Right atrium auricular region (tissue), 2 donors: Measurements from ENCODE around the gene CTTNBP2NL. TPM values are rescaled to one million over a fixed set of nuclear protein-coding genes. Genes with fewer than 3 reads are reported as not detected.

Experiments
- DNase-seq: peaks from one replicate; pipeline ENCODE4 v3.0.0-alpha.2; 2019; ENCODE audit warnings: low spot score
- H3K27ac ChIP-seq, 2 donors: fragments of 200-600 bp; sonication (generic); 1 replicate in 1 of 2; 2 replicates in 1 of 2; pipeline ENCODE4 v1.5.1; 2016 to 2019
- H3K27me3 ChIP-seq, 2 donors: fragments of 200-600 bp; sonication (generic); one replicate each; pipeline versions ENCODE4 v1.5.1 to v1.6.0; 2017 to 2019
- H3K36me3 ChIP-seq: fragments of 200-600 bp; sonication (generic); one replicate; pipeline ENCODE4 v1.5.1; 2016
- H3K4me1 ChIP-seq, 2 donors: fragments of 200-600 bp; sonication (generic); one replicate each; pipeline versions ENCODE4 v1.5.1 to v1.6.0; 2017 to 2019
- H3K4me3 ChIP-seq, 2 donors: fragments of 200-600 bp; sonication (generic); 1 replicate in 1 of 2; 2 replicates in 1 of 2; pipeline ENCODE4 v1.5.1; 2017 to 2019; ENCODE audit warnings: mild to moderate bottlenecking in 1 of 2, moderate library complexity in 1 of 2
- H3K9me3 ChIP-seq, 2 donors: fragments of 200-600 bp; sonication (generic); one replicate each; pipeline ENCODE4 v1.5.1; 2019
- microRNA-seq, 2 donors: library from miRNA; unstranded; fragments of <30 nt; microRNA quantifications; one replicate each; pipeline ENCODE4, GENCODE V29; 2016 to 2017; ENCODE audit warnings: borderline number of aligned reads in 2 of 2, borderline replicate concordance in 1 of 2
- total RNA-seq, 2 donors: library from RNA; depleted of rRNA; stranded (reverse); fragments of >200 nt; gene quantifications; one replicate each; pipeline ENCODE4 v1.1.0, GENCODE V29; 2016
- TF ChIP-seq, protein P1 (sequence below), 2 donors: fragments of 200-600 bp; sonication (generic); IDR thresholded peaks; one replicate each; pipeline ENCODE4 v1.5.1; 2019; ENCODE audit warnings: antibody characterized with exemption in 2 of 2

The CTTNBP2NL gene
- total RNA-seq, 2 donors from 2014 or later: 10.2 to 13.4 TPM

DNA sequence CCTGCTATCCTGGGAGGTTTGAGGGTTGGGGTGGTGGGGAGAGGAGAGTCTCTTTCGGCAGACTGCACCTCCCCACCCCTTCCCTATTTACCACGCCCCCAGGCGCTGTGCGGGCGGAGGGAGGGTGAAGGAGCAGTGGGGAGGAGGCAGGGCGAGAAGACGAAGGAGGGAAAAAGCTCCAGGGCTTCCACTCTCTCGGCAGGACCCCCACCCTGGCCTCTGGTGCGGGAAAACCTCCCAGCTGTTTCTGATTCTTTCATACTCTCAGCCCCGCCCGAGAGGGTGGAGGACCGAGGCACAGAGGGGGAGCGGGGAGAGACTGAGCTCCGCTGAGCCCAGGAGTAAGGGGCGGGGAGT, 111.9 kb downstream of the CTTNBP2NL start:
- Histone ChIP-seq H3K4me1 (peaks cover 0 to 32% of the 10 kb centered on the region in 2 donors), H3K36me3 (no peaks in the 10 kb centered on the region), H3K27me3 (no peaks in the 10 kb centered on the region), H3K9me3 (no peaks in the 10 kb centered on the region), H3K4me3 (peak overlapping the region; percentile 56 to 61), H3K27ac (peak overlapping the region in 1 of 2 donors; percentile 4)
- TF ChIP-seq, protein P1, sequence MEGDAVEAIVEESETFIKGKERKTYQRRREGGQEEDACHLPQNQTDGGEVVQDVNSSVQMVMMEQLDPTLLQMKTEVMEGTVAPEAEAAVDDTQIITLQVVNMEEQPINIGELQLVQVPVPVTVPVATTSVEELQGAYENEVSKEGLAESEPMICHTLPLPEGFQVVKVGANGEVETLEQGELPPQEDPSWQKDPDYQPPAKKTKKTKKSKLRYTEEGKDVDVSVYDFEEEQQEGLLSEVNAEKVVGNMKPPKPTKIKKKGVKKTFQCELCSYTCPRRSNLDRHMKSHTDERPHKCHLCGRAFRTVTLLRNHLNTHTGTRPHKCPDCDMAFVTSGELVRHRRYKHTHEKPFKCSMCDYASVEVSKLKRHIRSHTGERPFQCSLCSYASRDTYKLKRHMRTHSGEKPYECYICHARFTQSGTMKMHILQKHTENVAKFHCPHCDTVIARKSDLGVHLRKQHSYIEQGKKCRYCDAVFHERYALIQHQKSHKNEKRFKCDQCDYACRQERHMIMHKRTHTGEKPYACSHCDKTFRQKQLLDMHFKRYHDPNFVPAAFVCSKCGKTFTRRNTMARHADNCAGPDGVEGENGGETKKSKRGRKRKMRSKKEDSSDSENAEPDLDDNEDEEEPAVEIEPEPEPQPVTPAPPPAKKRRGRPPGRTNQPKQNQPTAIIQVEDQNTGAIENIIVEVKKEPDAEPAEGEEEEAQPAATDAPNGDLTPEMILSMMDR (IDR thresholded peaks at IDR 0.05): no peak
- DNase-seq: no peak

DNA sequence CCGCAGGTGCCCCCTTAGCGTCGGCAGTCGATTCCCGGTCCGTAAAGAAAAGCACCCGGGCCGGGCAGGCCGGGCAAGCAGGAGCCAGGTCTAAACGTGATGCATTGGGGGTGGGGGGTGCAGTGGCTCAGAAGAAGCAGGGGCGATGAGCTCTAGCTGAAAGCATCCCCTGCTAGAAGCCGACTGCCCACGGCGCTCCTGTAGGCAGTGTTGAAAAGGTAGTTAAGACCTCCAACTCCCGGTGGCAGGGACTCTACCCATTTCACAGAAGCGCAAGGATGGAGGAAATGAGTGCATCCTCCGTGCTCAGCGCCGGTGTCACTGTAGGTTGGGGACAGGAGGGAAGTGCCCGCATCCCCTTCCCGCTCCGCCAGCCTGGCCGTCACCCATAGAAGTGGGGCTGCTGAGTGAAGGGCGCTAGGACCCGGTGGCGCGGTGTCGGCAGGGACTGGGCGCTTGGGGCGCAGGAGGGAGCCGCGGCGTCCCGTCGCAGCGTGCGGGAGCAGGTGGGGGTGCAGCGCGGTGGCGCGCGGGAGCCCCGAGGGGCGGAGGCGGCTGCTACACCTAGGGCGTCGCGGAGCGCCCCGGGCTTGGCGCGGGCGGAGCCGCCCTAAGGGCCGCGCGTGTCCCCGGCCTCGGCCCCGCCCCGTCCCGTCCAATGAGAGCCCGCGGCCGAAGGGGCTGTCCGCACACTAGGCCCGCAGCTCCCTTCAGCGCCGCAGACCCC, 112.4 kb downstream of the CTTNBP2NL start, which contains the start of gene WNT2B:
WNT2B (plus strand) TSS at position 688 of the 727 bp plus-strand sequence. CDS start 298 bp downstream, outside the sequence.
- Histone ChIP-seq H3K27ac (peak within 1 kb of the TSS; percentile 29 to 41), H3K4me1 (peaks cover 0 to 30% of the 10 kb centered on the region in 2 donors), H3K9me3 (no peaks in the 10 kb centered on the region), H3K36me3 (no peaks in the 10 kb centered on the region), H3K27me3 (no peaks in the 10 kb centered on the region), H3K4me3 (peak within 1 kb of the TSS; percentile 56 to 61)
- no peak for DNase-seq
- TF ChIP-seq, protein P1 (IDR thresholded peaks at IDR 0.05): no peak

DNA sequence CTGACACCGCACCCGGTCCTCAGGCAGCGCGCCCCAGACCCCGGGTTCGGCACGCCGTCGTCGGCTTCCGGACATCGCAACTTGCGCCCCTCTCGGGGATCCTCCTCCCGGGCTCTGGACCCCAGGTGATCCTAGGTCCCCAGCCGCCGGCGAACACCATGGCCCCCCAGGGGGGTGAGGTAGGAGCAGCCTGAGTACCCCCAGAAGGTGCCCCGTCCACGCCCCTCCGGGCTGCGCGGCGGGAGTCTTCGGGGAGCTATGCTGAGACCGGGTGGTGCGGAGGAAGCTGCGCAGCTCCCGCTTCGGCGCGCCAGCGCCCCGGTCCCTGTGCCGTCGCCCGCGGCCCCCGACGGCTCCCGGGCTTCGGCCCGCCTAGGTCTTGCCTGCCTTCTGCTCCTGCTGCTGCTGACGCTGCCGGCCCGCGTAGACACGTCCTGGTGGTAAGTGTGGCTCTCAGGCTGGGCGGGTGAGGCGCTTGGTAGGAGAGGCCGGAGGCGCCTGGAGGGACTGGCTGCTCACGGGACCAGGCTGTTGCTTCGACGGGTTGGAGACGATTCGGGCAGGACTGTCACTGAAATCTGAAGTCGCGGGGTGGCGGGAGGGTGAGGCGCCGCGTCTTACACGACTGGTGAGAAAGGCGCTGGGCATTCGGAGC, 113.1 kb downstream of the CTTNBP2NL start:
- Histone ChIP-seq H3K27me3 (no peaks in the 10 kb centered on the region), H3K27ac (peak overlapping the region; percentile 29 to 41), H3K4me1 (peaks cover 0 to 29% of the 10 kb centered on the region in 2 donors), H3K4me3 (peak overlapping the region; percentile 56 to 61), H3K36me3 (no peaks in the 10 kb centered on the region), H3K9me3 (no peaks in the 10 kb centered on the region)
- TF ChIP-seq, protein P1 (IDR thresholded peaks at IDR 0.05): no peak
- DNase-seq: no peak

DNA sequence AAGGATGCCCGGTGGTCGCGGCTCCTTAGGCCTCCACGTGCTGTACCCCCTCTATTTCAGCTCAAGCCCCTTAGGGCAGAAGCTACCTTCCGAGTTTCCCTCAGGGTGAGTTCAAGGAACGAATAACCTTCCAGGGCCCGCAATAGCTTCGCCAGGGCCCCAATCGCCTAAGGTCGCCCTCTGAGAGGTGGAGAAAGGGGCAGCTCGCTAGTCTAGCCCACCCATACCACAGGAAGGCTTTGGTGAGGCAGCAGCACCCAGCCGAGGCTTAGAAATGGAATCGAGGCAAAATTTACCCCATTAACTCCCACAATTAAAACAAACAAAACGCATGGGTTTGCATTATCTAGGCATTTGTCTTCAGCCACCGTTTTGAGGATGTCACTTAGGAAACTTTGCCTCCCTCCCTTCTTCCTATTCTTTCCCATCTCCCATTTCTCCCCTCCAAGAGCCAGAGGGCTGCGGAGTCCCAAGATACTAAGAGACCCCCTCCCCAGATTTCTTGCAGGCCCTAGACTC, 113.7 kb downstream of the CTTNBP2NL start:
- peak overlapping the region in 1 of 2 donors; percentile 29 for H3K27ac ChIP-seq
- no peaks in the 10 kb centered on the region for H3K9me3 ChIP-seq
- H3K36me3 ChIP-seq: no peaks in the 10 kb centered on the region
- TF ChIP-seq, protein P1 (IDR thresholded peaks at IDR 0.05): no peak
- H3K4me1 ChIP-seq: peaks cover 0 to 29% of the 10 kb centered on the region in 2 donors
- peak overlapping the region; percentile 56 to 61 for H3K4me3 ChIP-seq
- no peaks in the 10 kb centered on the region for H3K27me3 ChIP-seq
- DNase-seq: no peak

DNA sequence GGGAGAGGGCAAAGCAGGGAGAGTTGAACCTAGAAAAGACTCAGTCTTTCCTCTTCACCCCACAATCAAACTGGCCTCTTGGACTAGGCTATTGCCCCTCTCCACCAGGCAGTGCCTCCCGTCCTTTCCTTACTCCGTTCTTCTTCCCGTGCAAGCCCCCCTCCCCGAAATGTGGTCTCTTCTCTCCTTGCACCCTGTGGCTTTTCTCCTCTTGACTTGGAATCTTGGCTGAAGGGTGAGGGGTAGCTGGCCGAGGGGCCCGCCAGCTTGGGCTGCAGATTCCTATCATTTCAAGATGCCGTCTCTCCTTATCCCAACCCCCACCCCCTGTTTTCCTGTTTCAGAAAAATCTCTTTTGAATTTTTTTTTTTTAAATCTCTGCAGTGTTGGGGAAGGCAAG, 114.3 kb downstream of the CTTNBP2NL start:
- peaks cover 0 to 36% of the 10 kb centered on the region in 2 donors for H3K4me1 ChIP-seq
- TF ChIP-seq, protein P1 (IDR thresholded peaks at IDR 0.05): no peak
- no peaks in the 10 kb centered on the region for H3K9me3 ChIP-seq
- H3K27me3 ChIP-seq: no peaks in the 10 kb centered on the region
- peak overlapping the region in 1 of 2 donors; percentile 29 for H3K27ac ChIP-seq
- no peak for DNase-seq
- H3K4me3 ChIP-seq: peak overlapping the region in 1 of 2 donors; percentile 13
- H3K36me3 ChIP-seq: no peaks in the 10 kb centered on the region

Small RNAs within 50 kb of the gene (microRNA-seq; reads per million reads assigned to microRNA genes)
- gene MIR4256: 0 reads per million in 2 donors

Other genes starting within 250 kb of the CTTNBP2NL start
- gene WNT2B, start 112.8 kb downstream of the CTTNBP2NL start, total RNA-seq: 10 to 100 TPM in 1 of 2 donors, 1 to 10 TPM in 1; 4.8 to 18.6 TPM
- 10 to 100 TPM; 10.5 to 14.5 TPM for gene ST7L, start 222.9 kb downstream of the CTTNBP2NL start, total RNA-seq
- 10 to 100 TPM; 29.0 to 46.0 TPM for gene CAPZA1, start 223.6 kb downstream of the CTTNBP2NL start, total RNA-seq